ENCODE measurements around the gene SLCO2A1.
A peak's percentile ranks its signal among the peaks of the same experiment; 100 is the strongest.

SLCO2A1 gene

GRCh38 chr3:134040066-134040465 is 10.3 kb upstream of the SLCO2A1 start:
- DNase-seq (ENCODE audit: low read depth): no peak
- TF ChIP-seq CTCF (IDR thresholded peaks at IDR 0.05; ENCODE audit: low read length, missing control alignments): no peak
- H3K4me3 ChIP-seq (replicated peaks; ENCODE audit: low read depth, low read length): no peak overlapping the region

- H3K4me3 ChIP-seq (replicated peaks; ENCODE audit: low read depth, low read length): no peak overlapping the region
- DNase-seq (ENCODE audit: low read depth): no peak
- TF ChIP-seq CTCF (IDR thresholded peaks at IDR 0.05; ENCODE audit: low read length, missing control alignments): peak; percentile 17
Observed at GRCh38 chr3:134039161-134039862, 9.6 kb upstream of the SLCO2A1 start.

- H3K4me3 ChIP-seq (replicated peaks; ENCODE audit: low read depth, low read length): no peak overlapping the region
- no peak for DNase-seq (ENCODE audit: low read depth)
- TF ChIP-seq CTCF (IDR thresholded peaks at IDR 0.05; ENCODE audit: low read length, missing control alignments): no peak
Observed at GRCh38 chr3:134038716-134039115, 9.0 kb upstream of the SLCO2A1 start.

GRCh38 chr3:134038071-134038491 is 8.4 kb upstream of the SLCO2A1 start:
- TF ChIP-seq CTCF (IDR thresholded peaks at IDR 0.05; ENCODE audit: low read length, missing control alignments): no peak
- H3K4me3 ChIP-seq (replicated peaks; ENCODE audit: low read depth, low read length): no peak overlapping the region
- no peak for DNase-seq (ENCODE audit: low read depth)

- DNase-seq (ENCODE audit: low read depth): no peak
- H3K4me3 ChIP-seq (replicated peaks; ENCODE audit: low read depth, low read length): no peak overlapping the region
- no peak for TF ChIP-seq CTCF (IDR thresholded peaks at IDR 0.05; ENCODE audit: low read length, missing control alignments)
Observed at GRCh38 chr3:134037168-134037567, 7.4 kb upstream of the SLCO2A1 start.

- no peak for TF ChIP-seq CTCF (IDR thresholded peaks at IDR 0.05; ENCODE audit: low read length, missing control alignments)
- no peak for DNase-seq (ENCODE audit: low read depth)
- no peak overlapping the region for H3K4me3 ChIP-seq (replicated peaks; ENCODE audit: low read depth, low read length)
Observed at GRCh38 chr3:134036291-134036690, 6.6 kb upstream of the SLCO2A1 start.

GRCh38 chr3:134035836-134036235 is 6.1 kb upstream of the SLCO2A1 start:
- TF ChIP-seq CTCF (IDR thresholded peaks at IDR 0.05; ENCODE audit: low read length, missing control alignments): no peak
- DNase-seq (ENCODE audit: low read depth): no peak
- no peak overlapping the region for H3K4me3 ChIP-seq (replicated peaks; ENCODE audit: low read depth, low read length)

All from fibroblast of pulmonary artery (primary cell).